Omental fat pad (tissue), 4 donors: Measurements from ENCODE around the gene FARS2. TPM values are rescaled to one million over a fixed set of nuclear protein-coding genes. Genes with fewer than 3 reads are reported as not detected.

Source experiments
- ATAC-seq: fragments of 150-250 bp; one replicate; pipeline ENCODE4 v1.9.1; 2016; ENCODE audit warnings: mild to moderate bottlenecking, moderate library complexity; ENCODE audit not compliant: low FRiP score
- DNase-seq: peaks from one replicate; pipeline ENCODE4 v3.0.0-alpha.2; 2019; ENCODE audit warnings: low spot score
- CTCF ChIP-seq, 3 donors: fragments of 450-650 bp; IDR thresholded peaks; one replicate each; pipeline ENCODE4 v1.5.1; 2016 to 2017; ENCODE audit warnings: antibody characterized with exemption in 3 of 3, mild to moderate bottlenecking in 3 of 3, moderate library complexity in 2 of 3
- total RNA-seq, 4 donors: library from RNA; depleted of rRNA; stranded (reverse); fragments of >200 nt; gene quantifications; one replicate each; pipeline ENCODE4 v1.1.0, GENCODE V29; 2016

Gene FARS2
- total RNA-seq, 4 donors from 2014 or later, result 12.5 to 18.1 (median 14.5) TPM

GRCh38 chr6:5315881-5316280 is 54.6 kb downstream of the FARS2 start:
- ATAC-seq (no peak), DNase-seq (no peak)
- TF ChIP-seq CTCF (IDR thresholded peaks at IDR 0.05), result no peak

GRCh38 chr6:5316951-5317350 is 55.6 kb downstream of the FARS2 start:
- ATAC-seq (no peak), DNase-seq (no peak)
- no peak for TF ChIP-seq CTCF (IDR thresholded peaks at IDR 0.05)

- ATAC-seq (no peak), DNase-seq (no peak)
- TF ChIP-seq CTCF (IDR thresholded peaks at IDR 0.05), result no peak
Measured at GRCh38 chr6:5318617-5319272, 57.4 kb downstream of the FARS2 start.

- ATAC-seq, result no peak
- DNase-seq, result no peak
- TF ChIP-seq CTCF (IDR thresholded peaks at IDR 0.05), result no peak
Measured at GRCh38 chr6:5323979-5324378, 62.7 kb downstream of the FARS2 start.

GRCh38 chr6:5325173-5325572 is 63.9 kb downstream of the FARS2 start:
- no peak for TF ChIP-seq CTCF (IDR thresholded peaks at IDR 0.05)
- DNase-seq, result no peak

GRCh38 chr6:5326022-5326641 is 64.8 kb downstream of the FARS2 start:
- no peak for ATAC-seq
- no peak for TF ChIP-seq CTCF (IDR thresholded peaks at IDR 0.05)
- DNase-seq, result no peak

More at GRCh38 chr6:5325173-5325572, 63.9 kb downstream of the FARS2 start:
- no peak for ATAC-seq

GRCh38 chr6:5328800-5329199 is 67.5 kb downstream of the FARS2 start:
- DNase-seq, result no peak
- ATAC-seq, result no peak
- no peak for TF ChIP-seq CTCF (IDR thresholded peaks at IDR 0.05)
